Astrocyte (in vitro differentiated cells and primary cell): ENCODE measurements around the gene ADAMTS12.

Experiments
- CTCF ChIP-seq: IDR thresholded peaks from 2 replicates; pipeline ENCODE4 v1.5.1; 2011; ENCODE audit warnings: low read depth, mild to moderate bottlenecking, inconsistent platforms, low read length, moderate library complexity; ENCODE audit not compliant: insufficient read depth
- EZH2 ChIP-seq: IDR thresholded peaks from 2 replicates; pipeline ENCODE4 v1.6.1; 2012; ENCODE audit warnings: mild to moderate bottlenecking, low read length, inconsistent platforms; ENCODE audit not compliant: insufficient read depth

DNA sequence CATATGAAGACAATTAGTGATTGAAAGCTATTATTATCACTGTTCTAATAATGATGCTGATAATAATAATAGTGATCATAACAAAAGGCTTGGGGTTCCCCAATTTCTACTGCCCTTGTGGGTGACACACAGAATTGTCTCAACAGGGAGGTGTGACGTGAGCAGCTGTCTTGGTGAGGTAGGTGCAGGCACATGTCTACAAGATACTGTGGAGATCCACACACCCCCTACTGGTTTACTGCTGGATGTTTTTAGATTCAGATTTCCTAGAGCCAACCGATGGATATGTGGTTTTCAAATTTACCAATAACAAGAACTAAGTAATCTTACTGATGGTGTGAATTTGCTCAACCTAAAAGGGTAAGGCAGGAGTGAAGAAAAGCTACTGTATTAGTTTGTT, 312.0 kb downstream of the ADAMTS12 start:
- TF ChIP-seq CTCF = no peak
- TF ChIP-seq EZH2 = no peak
